MM.1S (cell line): ENCODE results near the gene GAB2.

Experiments
- DNase-seq: peaks from one replicate; pipeline ENCODE4 v3.0.0-alpha.2; 2015
- H2AFZ ChIP-seq: fragments of 300-600 bp; sonication (generic); 2 replicates; pipeline ENCODE4 v1.6.0; 2016; ENCODE audit warnings: antibody characterized with exemption, low read length
- H3F3A ChIP-seq: fragments of 300-600 bp; sonication (generic); 2 replicates; pipeline ENCODE4 v1.6.1; 2016; ENCODE audit warnings: mild to moderate bottlenecking, antibody characterized with exemption, low read length, moderate library complexity, mixed read lengths; ENCODE audit not compliant: insufficient read depth
- H3K27ac ChIP-seq: fragments of 300-600 bp; sonication (generic); 2 replicates; pipeline ENCODE4 v1.5.1; 2016; ENCODE audit warnings: mild to moderate bottlenecking, low read length
- H3K27me3 ChIP-seq: fragments of 300-600 bp; sonication (generic); replicated peaks from 2 replicates; pipeline ENCODE4 v1.6.0; 2016; ENCODE audit warnings: low read length; ENCODE audit not compliant: insufficient read depth
- H3K36me3 ChIP-seq: fragments of 300-600 bp; sonication (generic); replicated peaks from 2 replicates; pipeline ENCODE4 v1.6.1; 2016; ENCODE audit warnings: mild to moderate bottlenecking, low read length, mixed read lengths; ENCODE audit not compliant: insufficient read depth
- H3K4me1 ChIP-seq: fragments of 300-600 bp; sonication (generic); 2 replicates; pipeline ENCODE4 v1.6.1; 2016; ENCODE audit warnings: low read length, mixed read lengths
- H3K4me2 ChIP-seq: fragments of 300-600 bp; sonication (generic); 2 replicates; pipeline ENCODE4 v1.6.0; 2016; ENCODE audit warnings: low read depth, low read length
- H3K4me3 ChIP-seq: fragments of 300-600 bp; sonication (generic); 2 replicates; pipeline ENCODE4 v1.5.1; 2016; ENCODE audit warnings: low read length, mixed read lengths
- H3K79me2 ChIP-seq: fragments of 300-600 bp; sonication (generic); 2 replicates; pipeline ENCODE4 v1.6.1; 2016; ENCODE audit warnings: mixed run types, low read length, mixed read lengths
- H3K9ac ChIP-seq: fragments of 300-600 bp; sonication (generic); 2 replicates; pipeline ENCODE4 v1.6.1; 2016; ENCODE audit warnings: low read length, mixed read lengths
- H3K9me2 ChIP-seq: fragments of 300-600 bp; sonication (generic); replicated peaks from 2 replicates; pipeline ENCODE4 v1.6.1; 2016; ENCODE audit warnings: mild to moderate bottlenecking, low read length, mixed read lengths; ENCODE audit not compliant: insufficient read depth
- H3K9me3 ChIP-seq: fragments of 300-600 bp; sonication (generic); replicated peaks from 2 replicates; pipeline ENCODE4 v1.6.1; 2016; ENCODE audit warnings: mild to moderate bottlenecking, low read length, mixed read lengths; ENCODE audit not compliant: insufficient read depth
- H4K20me1 ChIP-seq: fragments of 300-600 bp; sonication (generic); 2 replicates; pipeline ENCODE4 v1.6.1; 2016; ENCODE audit warnings: mild to moderate bottlenecking, low read length, moderate library complexity, mixed read lengths; ENCODE audit not compliant: insufficient read depth
- EZH2 ChIP-seq: fragments of 300-600 bp; sonication (generic); optimal IDR thresholded peaks from 2 replicates; pipeline ENCODE3; 2017; ENCODE audit warnings: low read depth, mild to moderate bottlenecking, antibody characterized with exemption, low read length, mixed read lengths
- EZH2phosphoT487 ChIP-seq: fragments of 300-600 bp; sonication (generic); IDR thresholded peaks from 2 replicates; pipeline ENCODE4 v1.6.1; 2018; ENCODE audit warnings: antibody characterized with exemption, low read length
- TF ChIP-seq, protein P1 (sequence below): fragments of 300-600 bp; sonication (generic); IDR thresholded peaks from 2 replicates; pipeline ENCODE4 v1.5.1; 2016; ENCODE audit warnings: antibody characterized with exemption, low read length, mixed read lengths

The GAB2 gene

DNA sequence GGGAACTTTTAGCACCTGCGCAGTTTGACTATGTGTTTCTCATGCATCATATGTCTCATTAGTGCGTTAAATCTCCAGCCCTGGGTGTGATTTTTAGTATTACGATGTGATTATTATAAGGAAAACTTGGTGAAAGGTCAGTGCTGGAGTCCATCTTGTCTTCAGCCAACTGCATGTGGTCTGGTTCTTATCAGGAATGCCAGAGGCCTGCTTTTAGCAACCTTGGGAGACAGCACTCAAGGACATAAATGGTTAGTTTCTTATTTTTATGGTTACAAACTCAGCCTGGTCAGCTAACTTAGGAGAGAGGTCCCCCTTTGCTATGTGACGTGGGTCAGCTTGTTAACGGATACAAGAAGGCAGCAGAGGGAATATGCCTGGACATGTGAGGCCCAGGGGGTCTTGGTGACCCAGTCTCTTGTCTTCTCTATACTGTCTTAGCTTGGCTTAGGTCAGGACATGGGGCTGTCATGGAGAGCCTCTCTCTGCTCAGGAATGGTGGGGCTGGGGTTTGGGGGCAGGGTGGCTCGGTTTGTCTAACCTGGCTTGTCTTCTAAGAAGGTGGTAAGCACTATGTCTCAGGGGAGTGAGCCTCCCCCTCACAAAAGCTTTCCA lies 250.7 kb downstream of the GAB2 start:
- Histone ChIP-seq H3K79me2 (no peaks in the 10 kb centered on the region), H2AFZ (no peak overlapping the region), H3K4me2 (no peak overlapping the region), H3K9me3 (no peaks in the 10 kb centered on the region), H3F3A (no peaks in the 10 kb centered on the region), H3K27me3 (no peaks in the 10 kb centered on the region), H3K36me3 (no peaks in the 10 kb centered on the region), H3K9ac (no peak overlapping the region), H3K27ac (no peak overlapping the region), H3K4me3 (no peak overlapping the region), H3K4me1 (no peaks in the 10 kb centered on the region), H4K20me1 (no peaks in the 10 kb centered on the region), H3K9me2 (no peaks in the 10 kb centered on the region)
- TF ChIP-seq, protein P1, sequence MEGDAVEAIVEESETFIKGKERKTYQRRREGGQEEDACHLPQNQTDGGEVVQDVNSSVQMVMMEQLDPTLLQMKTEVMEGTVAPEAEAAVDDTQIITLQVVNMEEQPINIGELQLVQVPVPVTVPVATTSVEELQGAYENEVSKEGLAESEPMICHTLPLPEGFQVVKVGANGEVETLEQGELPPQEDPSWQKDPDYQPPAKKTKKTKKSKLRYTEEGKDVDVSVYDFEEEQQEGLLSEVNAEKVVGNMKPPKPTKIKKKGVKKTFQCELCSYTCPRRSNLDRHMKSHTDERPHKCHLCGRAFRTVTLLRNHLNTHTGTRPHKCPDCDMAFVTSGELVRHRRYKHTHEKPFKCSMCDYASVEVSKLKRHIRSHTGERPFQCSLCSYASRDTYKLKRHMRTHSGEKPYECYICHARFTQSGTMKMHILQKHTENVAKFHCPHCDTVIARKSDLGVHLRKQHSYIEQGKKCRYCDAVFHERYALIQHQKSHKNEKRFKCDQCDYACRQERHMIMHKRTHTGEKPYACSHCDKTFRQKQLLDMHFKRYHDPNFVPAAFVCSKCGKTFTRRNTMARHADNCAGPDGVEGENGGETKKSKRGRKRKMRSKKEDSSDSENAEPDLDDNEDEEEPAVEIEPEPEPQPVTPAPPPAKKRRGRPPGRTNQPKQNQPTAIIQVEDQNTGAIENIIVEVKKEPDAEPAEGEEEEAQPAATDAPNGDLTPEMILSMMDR: no peak
- TF ChIP-seq EZH2phosphoT487: no peak
- no peak for TF ChIP-seq EZH2
- no peak for DNase-seq
